Measurements from ENCODE around the gene ADD1. TPM values are rescaled to one million over a fixed set of nuclear protein-coding genes. Genes with fewer than 3 reads are reported as not detected.
A peak's percentile ranks its signal among the peaks of the same experiment; 100 is the strongest.

Gene ADD1
- total and polyA plus RNA-seq, 2 of the 13 experiments (the other 11 are each of a cell fraction or from before 2014, with no cell fraction given) = 73.9 to 122 TPM

DNA sequence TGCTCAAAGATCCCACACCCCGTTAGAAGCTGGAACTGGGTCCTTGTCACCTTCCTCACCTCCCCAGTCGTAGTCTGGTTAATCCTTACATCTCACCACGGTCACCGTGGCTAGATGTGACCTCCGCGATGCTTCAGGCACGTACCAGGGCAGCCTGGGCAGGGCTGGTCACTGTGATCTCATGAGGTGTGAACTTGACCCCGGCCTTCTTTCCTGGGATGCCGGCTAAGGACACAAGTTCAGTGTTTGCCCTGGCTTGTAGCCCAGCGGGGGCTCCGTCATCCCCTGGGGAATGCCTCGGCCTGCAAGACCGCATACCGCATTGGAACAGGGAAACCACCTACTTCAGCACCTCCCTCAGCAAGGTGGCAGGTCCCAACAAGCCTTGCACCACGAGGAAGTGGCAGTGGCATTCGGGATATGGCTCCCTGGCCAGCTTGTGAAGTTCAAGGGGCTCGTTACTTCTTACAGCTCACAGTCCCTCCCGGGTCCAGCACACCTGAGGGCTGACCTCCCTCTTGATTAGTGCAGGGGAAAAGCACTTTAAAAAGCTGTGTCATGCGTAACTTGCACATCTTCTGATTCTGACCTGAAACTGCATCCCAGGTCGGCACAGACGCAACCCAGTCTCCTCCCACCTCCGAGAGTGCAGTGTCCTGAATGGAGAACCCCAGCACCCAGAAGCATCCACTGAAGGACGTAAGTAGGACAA lies 93.7 kb downstream of the ADD1 start (continued):
- TF ChIP-seq RELA (CRISPR knock-in tag; IDR thresholded peaks at IDR 0.05) (peak; percentile 39; the same call in 1 of the 2 replicates), KAT8 (CRISPR knock-in tag; IDR thresholded peaks at IDR 0.05) (peak; percentile 63), MZF1 (CRISPR knock-in tag; IDR thresholded peaks at IDR 0.05; ENCODE audit: borderline replicate concordance) (peak; percentile 67; the same call in 1 of the 2 replicates), NFYC (CRISPR knock-in tag; IDR thresholded peaks at IDR 0.05) (0 out of 2 replicates have a peak, but pooled peaks have one; percentile 15), SP4 (CRISPR knock-in tag; IDR thresholded peaks at IDR 0.05) (peak; percentile 77), ZNF468 (CRISPR knock-in tag; IDR thresholded peaks at IDR 0.05) (no peak), SAP130 (CRISPR knock-in tag; IDR thresholded peaks at IDR 0.05; ENCODE audit: low read depth) (peak; percentile 96), GZF1 (CRISPR knock-in tag; IDR thresholded peaks at IDR 0.05) (0 out of 2 replicates have a peak, but pooled peaks have one; percentile 38), CBX5 (CRISPR knock-in tag; IDR thresholded peaks at IDR 0.05; ENCODE audit: borderline replicate concordance) (no peak; the same call in 1 of the 2 replicates), ARID2 (CRISPR knock-in tag; IDR thresholded peaks at IDR 0.05; ENCODE audit: borderline replicate concordance) (peak; percentile 66; the same call in 1 of the 2 replicates), MAZ (IDR thresholded peaks at IDR 0.05; ENCODE audit: borderline replicate concordance, low read depth, low read length) (no peak), MAZ (CRISPR knock-in tag; IDR thresholded peaks at IDR 0.05; ENCODE audit: low read depth) (no peak), RAD51 (IDR thresholded peaks at IDR 0.05; ENCODE audit: borderline replicate concordance) (no peak), EP300 (IDR thresholded peaks at IDR 0.05; ENCODE audit: low read depth in 2 of 2, low read length in 2 of 2) (peak in 1 of 2 experiments; percentile 60; a peak in 1 of 4 replicates), EP300 (CRISPR knock-in tag; IDR thresholded peaks at IDR 0.05; ENCODE audit: borderline replicate concordance) (peak; percentile 63; the same call in 1 of the 2 replicates), EED (CRISPR knock-in tag; IDR thresholded peaks at IDR 0.05) (no peak), YEATS2 (CRISPR knock-in tag; IDR thresholded peaks at IDR 0.05; ENCODE audit: borderline replicate concordance) (no peak), SIN3A (IDR thresholded peaks at IDR 0.05; ENCODE audit: borderline replicate concordance, low read depth, low read length) (peak; percentile 66; the same call in 1 of the 2 replicates)
- TF ChIP-seq, protein P1, sequence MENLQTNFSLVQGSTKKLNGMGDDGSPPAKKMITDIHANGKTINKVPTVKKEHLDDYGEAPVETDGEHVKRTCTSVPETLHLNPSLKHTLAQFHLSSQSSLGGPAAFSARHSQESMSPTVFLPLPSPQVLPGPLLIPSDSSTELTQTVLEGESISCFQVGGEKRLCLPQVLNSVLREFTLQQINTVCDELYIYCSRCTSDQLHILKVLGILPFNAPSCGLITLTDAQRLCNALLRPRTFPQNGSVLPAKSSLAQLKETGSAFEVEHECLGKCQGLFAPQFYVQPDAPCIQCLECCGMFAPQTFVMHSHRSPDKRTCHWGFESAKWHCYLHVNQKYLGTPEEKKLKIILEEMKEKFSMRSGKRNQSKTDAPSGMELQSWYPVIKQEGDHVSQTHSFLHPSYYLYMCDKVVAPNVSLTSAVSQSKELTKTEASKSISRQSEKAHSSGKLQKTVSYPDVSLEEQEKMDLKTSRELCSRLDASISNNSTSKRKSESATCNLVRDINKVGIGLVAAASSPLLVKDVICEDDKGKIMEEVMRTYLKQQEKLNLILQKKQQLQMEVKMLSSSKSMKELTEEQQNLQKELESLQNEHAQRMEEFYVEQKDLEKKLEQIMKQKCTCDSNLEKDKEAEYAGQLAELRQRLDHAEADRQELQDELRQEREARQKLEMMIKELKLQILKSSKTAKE (CRISPR knock-in tag; IDR thresholded peaks at IDR 0.05; ENCODE audit: borderline replicate concordance) = peak; percentile 99
- TF ChIP-seq, protein P2, sequence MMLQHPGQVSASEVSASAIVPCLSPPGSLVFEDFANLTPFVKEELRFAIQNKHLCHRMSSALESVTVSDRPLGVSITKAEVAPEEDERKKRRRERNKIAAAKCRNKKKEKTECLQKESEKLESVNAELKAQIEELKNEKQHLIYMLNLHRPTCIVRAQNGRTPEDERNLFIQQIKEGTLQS (CRISPR knock-in tag; IDR thresholded peaks at IDR 0.05) = peak; percentile 70; the same call in 1 of the 2 replicates
- TF ChIP-seq, protein P3, sequence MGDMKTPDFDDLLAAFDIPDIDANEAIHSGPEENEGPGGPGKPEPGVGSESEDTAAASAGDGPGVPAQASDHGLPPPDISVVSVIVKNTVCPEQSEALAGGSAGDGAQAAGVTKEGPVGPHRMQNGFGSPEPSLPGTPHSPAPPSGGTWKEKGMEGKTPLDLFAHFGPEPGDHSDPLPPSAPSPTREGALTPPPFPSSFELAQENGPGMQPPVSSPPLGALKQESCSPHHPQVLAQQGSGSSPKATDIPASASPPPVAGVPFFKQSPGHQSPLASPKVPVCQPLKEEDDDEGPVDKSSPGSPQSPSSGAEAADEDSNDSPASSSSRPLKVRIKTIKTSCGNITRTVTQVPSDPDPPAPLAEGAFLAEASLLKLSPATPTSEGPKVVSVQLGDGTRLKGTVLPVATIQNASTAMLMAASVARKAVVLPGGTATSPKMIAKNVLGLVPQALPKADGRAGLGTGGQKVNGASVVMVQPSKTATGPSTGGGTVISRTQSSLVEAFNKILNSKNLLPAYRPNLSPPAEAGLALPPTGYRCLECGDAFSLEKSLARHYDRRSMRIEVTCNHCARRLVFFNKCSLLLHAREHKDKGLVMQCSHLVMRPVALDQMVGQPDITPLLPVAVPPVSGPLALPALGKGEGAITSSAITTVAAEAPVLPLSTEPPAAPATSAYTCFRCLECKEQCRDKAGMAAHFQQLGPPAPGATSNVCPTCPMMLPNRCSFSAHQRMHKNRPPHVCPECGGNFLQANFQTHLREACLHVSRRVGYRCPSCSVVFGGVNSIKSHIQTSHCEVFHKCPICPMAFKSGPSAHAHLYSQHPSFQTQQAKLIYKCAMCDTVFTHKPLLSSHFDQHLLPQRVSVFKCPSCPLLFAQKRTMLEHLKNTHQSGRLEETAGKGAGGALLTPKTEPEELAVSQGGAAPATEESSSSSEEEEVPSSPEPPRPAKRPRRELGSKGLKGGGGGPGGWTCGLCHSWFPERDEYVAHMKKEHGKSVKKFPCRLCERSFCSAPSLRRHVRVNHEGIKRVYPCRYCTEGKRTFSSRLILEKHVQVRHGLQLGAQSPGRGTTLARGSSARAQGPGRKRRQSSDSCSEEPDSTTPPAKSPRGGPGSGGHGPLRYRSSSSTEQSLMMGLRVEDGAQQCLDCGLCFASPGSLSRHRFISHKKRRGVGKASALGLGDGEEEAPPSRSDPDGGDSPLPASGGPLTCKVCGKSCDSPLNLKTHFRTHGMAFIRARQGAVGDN (CRISPR knock-in tag; IDR thresholded peaks at IDR 0.05) = peak; percentile 96
- TF ChIP-seq, protein P4, sequence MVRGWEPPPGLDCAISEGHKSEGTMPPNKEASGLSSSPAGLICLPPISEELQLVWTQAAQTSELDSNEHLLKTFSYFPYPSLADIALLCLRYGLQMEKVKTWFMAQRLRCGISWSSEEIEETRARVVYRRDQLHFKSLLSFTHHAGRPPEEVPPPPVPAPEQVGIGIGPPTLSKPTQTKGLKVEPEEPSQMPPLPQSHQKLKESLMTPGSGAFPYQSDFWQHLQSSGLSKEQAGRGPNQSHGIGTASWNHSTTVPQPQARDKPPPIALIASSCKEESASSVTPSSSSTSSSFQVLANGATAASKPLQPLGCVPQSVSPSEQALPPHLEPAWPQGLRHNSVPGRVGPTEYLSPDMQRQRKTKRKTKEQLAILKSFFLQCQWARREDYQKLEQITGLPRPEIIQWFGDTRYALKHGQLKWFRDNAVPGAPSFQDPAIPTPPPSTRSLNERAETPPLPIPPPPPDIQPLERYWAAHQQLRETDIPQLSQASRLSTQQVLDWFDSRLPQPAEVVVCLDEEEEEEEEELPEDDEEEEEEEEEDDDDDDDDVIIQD (CRISPR knock-in tag; IDR thresholded peaks at IDR 0.05; ENCODE audit: low read depth) = peak; percentile 63; the same call in 1 of the 2 replicates
